GM12875 (cell line): ENCODE data around the gene COLGALT1.
"Not testable (repeated sequence)": the region's sequence is repeated elsewhere in the genome, so short reads cannot be mapped to it uniquely, and the experiment has no call there.

Experiments used
- H3K4me3 ChIP-seq: one replicate; pipeline ENCODE4 v1.5.1; 2011; ENCODE audit warnings: low read depth, low read length, control low read depth
- CTCF ChIP-seq: IDR thresholded peaks from 2 replicates; pipeline ENCODE4 v1.5.1; 2011; ENCODE audit warnings: low read depth, mild to moderate bottlenecking, control low read depth, inconsistent platforms, low read length, moderate library complexity, borderline replicate concordance; ENCODE audit not compliant: insufficient read depth

COLGALT1 gene

GRCh38 chr19:17562561-17562960 is 7.1 kb downstream of the COLGALT1 start:
- H3K4me3 ChIP-seq = no peak overlapping the region
- TF ChIP-seq CTCF = no peak

DNA sequence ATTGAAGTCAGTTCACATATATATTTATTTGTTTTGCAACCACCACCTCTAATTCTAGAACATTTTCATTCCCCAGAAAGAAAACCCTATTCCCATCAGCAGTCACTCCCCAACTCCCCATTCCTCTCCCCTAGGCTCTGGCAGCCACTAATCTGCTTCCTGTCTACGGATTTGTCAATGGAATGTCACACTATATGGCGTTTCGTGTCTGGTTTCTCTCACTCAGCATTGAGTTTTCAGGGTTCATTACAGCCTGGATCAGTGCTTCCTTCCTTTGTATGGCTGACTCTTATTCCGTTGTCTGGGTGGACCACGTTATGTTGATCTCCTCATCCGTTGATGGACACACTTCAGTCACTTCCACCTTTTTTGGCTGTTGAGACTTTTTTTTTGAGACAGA is 9.3 kb downstream of the COLGALT1 start:
- H3K4me3 ChIP-seq = no peak overlapping the region

GRCh38 chr19:17565611-17566010 is 10.2 kb downstream of the COLGALT1 start:
- H3K4me3 ChIP-seq = no peak overlapping the region
- no peak for TF ChIP-seq CTCF

More for the DNA sequence above, 9.3 kb downstream of the COLGALT1 start:
- no peak for TF ChIP-seq CTCF

DNA sequence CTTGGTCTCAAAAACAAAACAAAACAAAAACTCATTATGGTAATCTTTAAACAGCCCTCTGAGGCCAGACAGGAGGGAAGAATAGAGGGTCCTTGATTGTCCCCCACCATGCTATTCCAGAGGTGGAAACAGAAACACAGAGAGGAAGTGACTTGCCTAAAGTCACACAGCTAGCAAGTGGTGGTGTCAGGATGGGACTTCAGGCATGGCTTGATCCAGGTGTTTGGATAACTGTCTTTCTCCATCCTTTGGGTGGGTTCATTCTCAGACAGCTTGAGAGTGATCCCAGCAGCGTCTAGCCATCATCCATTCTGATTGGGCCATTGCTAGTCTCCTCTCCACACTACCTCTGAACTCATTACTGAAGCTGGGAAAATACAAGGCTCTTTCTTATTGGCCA is 12.5 kb downstream of the COLGALT1 start:
- no peak overlapping the region for H3K4me3 ChIP-seq
- no peak for TF ChIP-seq CTCF

GRCh38 chr19:17570291-17570690 is 14.8 kb downstream of the COLGALT1 start:
- H3K4me3 ChIP-seq = not testable (repeated sequence)

DNA sequence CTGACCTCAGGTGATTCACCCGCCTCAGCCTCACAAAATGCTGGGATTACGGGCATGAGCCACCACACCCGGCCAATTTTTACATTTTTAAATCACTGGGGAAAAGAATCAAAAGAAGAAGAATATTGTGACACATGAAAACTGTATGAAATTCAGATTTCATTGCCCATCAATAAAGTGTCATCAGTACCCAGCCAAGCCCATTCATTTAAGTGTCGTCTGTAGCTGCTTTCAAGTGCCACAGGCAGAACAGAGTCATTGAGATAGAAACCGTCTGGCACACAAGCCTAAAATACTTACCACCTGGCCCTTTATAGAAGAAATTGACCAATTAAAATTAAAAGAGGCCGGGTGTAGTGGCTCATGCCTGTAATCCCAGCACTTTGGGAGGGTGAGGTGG is 15.3 kb downstream of the COLGALT1 start:
- H3K4me3 ChIP-seq = no peak overlapping the region
- no peak for TF ChIP-seq CTCF

DNA sequence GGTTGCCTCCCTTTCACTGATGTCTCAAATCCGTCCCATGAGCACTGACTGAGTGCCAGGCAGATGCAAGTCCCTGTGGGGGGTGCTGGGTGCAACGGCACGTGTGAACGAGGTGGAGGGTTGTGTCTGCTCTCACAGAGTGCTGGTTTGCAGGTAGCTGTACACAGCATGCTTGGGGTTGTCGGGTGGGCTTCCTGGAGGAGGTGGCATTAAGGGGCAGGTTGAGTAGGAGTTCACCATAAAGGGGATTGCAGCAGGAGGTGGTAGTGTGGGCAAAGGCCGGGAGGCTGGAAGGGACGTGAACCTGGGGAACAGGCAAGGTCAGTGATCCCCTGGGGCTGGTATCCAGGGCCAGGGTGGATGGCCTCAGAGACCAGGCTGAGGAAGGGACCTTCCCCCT is 17.2 kb downstream of the COLGALT1 start:
- TF ChIP-seq CTCF = no peak
- no peak overlapping the region for H3K4me3 ChIP-seq
